ENCODE measurements around the gene CDH5. TPM values are rescaled to one million over a fixed set of nuclear protein-coding genes. Genes with fewer than 3 reads are reported as not detected.
A peak's percentile ranks its signal among the peaks of the same experiment; 100 is the strongest.

Gene CDH5
- polyA plus RNA-seq, 3 donors from 2014 or later: not detected

DNA sequence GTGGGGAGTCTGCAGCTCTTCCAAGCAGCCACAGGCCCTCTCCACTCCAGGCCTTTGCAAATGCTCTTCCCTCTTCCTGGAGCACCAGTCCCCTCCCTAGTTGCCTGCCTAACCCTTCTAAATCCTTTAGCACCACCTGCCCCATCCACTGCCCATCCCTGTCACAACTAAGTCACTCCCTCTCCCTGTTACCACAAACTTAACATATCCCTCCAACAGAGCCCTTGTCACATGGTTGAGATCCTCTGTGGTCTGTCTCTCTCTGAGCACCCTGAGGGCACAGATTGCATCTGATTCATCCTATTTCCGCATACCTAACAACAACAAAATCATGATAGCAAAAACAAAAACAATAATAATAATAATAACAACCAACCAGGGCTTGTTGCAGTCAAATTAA lies 49.6 kb downstream of the CDH5 start:
- Mint-ChIP-seq H3K27ac (peak overlapping the region in 1 of 6 donors; percentile 58), H3K4me3 (no peak overlapping the region), H3K4me1 (no peaks in the 10 kb centered on the region), H3K9me3 (peaks cover 0 to 1% (median 0%) of the 10 kb centered on the region in 6 donors), H3K27me3 (ENCODE audit: low read depth in 3 of 3) (peaks cover 3 to 7% (median 5%) of the 10 kb centered on the region in 3 donors), H3K36me3 (peaks cover 1 to 10% (median 2%) of the 10 kb centered on the region in 3 donors)
- DNase-seq: no peak

GRCh38 chr16:66416939-66417700 lies 50.6 kb downstream of the CDH5 start:
- Mint-ChIP-seq H3K27ac (no peak overlapping the region), H3K9me3 (peaks cover 0 to under 1% (median 0%) of the 10 kb centered on the region in 6 donors), H3K4me3 (no peak overlapping the region), H3K4me1 (no peaks in the 10 kb centered on the region), H3K27me3 (ENCODE audit: low read depth in 3 of 3) (peaks cover 0 to 9% (median 5%) of the 10 kb centered on the region in 3 donors), H3K36me3 (peaks cover 0 to 4% (median 0%) of the 10 kb centered on the region in 3 donors)
- no peak for DNase-seq

- H3K9me3 Mint-ChIP-seq: no peaks in the 10 kb centered on the region
- peaks cover 0 to 4% (median 0%) of the 10 kb centered on the region in 3 donors for H3K36me3 Mint-ChIP-seq
- no peak overlapping the region for H3K27ac Mint-ChIP-seq
- DNase-seq: no peak
- H3K4me3 Mint-ChIP-seq: no peak overlapping the region
- H3K27me3 Mint-ChIP-seq (ENCODE audit: low read depth in 3 of 3): peaks cover 0 to 9% (median 8%) of the 10 kb centered on the region in 3 donors
- H3K4me1 Mint-ChIP-seq: no peaks in the 10 kb centered on the region
Measured at GRCh38 chr16:66418165-66418962, 51.9 kb downstream of the CDH5 start.

- peaks cover 0 to 12% (median 9%) of the 10 kb centered on the region in 3 donors for H3K27me3 Mint-ChIP-seq (ENCODE audit: low read depth in 3 of 3)
- H3K36me3 Mint-ChIP-seq: peaks cover 0 to 4% (median 0%) of the 10 kb centered on the region in 3 donors
- H3K4me3 Mint-ChIP-seq: no peak overlapping the region
- no peaks in the 10 kb centered on the region for H3K4me1 Mint-ChIP-seq
- DNase-seq: no peak
- peaks cover 0 to 2% (median 0%) of the 10 kb centered on the region in 6 donors for H3K9me3 Mint-ChIP-seq
- no peak overlapping the region for H3K27ac Mint-ChIP-seq
Measured at GRCh38 chr16:66419527-66419926, 53.0 kb downstream of the CDH5 start.

GRCh38 chr16:66420396-66420795 lies 53.9 kb downstream of the CDH5 start:
- H3K36me3 Mint-ChIP-seq: peaks cover 0 to 4% (median 0%) of the 10 kb centered on the region in 3 donors

GRCh38 chr16:66421891-66422290 lies 55.4 kb downstream of the CDH5 start:
- Mint-ChIP-seq H3K9me3 (peaks cover 0 to 2% (median 0%) of the 10 kb centered on the region in 6 donors), H3K36me3 (peaks cover 0 to 4% (median 0%) of the 10 kb centered on the region in 3 donors), H3K4me1 (peaks cover 0 to 1% of the 10 kb centered on the region in 2 donors), H3K27ac (no peak overlapping the region), H3K27me3 (ENCODE audit: low read depth in 3 of 3) (peaks cover 8 to 17% (median 15%) of the 10 kb centered on the region in 3 donors), H3K4me3 (no peak overlapping the region)
- DNase-seq: no peak

More at GRCh38 chr16:66420396-66420795, 53.9 kb downstream of the CDH5 start:
- H3K27me3 Mint-ChIP-seq (ENCODE audit: low read depth in 3 of 3): peaks cover 2 to 15% (median 14%) of the 10 kb centered on the region in 3 donors
- no peak for DNase-seq
- peaks cover 0 to 2% (median 0%) of the 10 kb centered on the region in 6 donors for H3K9me3 Mint-ChIP-seq
- H3K27ac Mint-ChIP-seq: no peak overlapping the region
- H3K4me1 Mint-ChIP-seq: no peaks in the 10 kb centered on the region
- H3K4me3 Mint-ChIP-seq: no peak overlapping the region

DNA sequence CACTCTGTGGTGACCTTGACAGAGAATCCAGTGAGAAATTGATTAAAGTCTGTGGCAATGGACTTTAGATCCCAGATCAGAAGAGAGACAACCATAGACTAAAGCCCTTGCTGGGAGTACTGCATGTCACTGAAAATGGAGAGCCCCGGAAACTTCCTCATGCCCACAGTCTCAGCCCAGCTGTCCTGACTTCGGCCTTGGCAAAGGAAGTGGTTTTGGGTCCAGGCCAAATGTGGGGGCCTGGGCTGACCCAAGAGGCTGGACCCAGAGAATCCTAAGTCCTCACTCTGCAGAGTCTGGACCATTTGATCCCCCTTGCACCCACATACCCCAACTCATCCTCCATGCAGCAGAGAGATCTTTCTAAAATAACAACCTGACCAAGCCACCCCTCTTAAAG lies 55.9 kb downstream of the CDH5 start:
- Mint-ChIP-seq H3K27me3 (ENCODE audit: low read depth in 3 of 3) (peaks cover 8 to 17% (median 15%) of the 10 kb centered on the region in 3 donors), H3K4me1 (peaks cover 0 to 1% of the 10 kb centered on the region in 2 donors), H3K4me3 (no peak overlapping the region)

GRCh38 chr16:66423177-66423576 lies 56.7 kb downstream of the CDH5 start:
- Mint-ChIP-seq H3K27me3 (ENCODE audit: low read depth in 3 of 3) (peaks cover 9 to 19% (median 15%) of the 10 kb centered on the region in 3 donors), H3K27ac (no peak overlapping the region), H3K36me3 (peaks cover 0 to 4% (median 0%) of the 10 kb centered on the region in 3 donors), H3K4me3 (no peak overlapping the region), H3K9me3 (peaks cover 0 to 2% (median 0%) of the 10 kb centered on the region in 6 donors), H3K4me1 (peaks cover 0 to 1% of the 10 kb centered on the region in 2 donors)
- no peak for DNase-seq

More for the DNA sequence above, 55.9 kb downstream of the CDH5 start:
- peaks cover 0 to 4% (median 0%) of the 10 kb centered on the region in 3 donors for H3K36me3 Mint-ChIP-seq
- DNase-seq: no peak
- peaks cover 0 to 2% (median 0%) of the 10 kb centered on the region in 6 donors for H3K9me3 Mint-ChIP-seq
- H3K27ac Mint-ChIP-seq: no peak overlapping the region

GRCh38 chr16:66425651-66426050 lies 59.2 kb downstream of the CDH5 start:
- DNase-seq: no peak
- Mint-ChIP-seq H3K4me1 (peaks cover 0 to 1% of the 10 kb centered on the region in 2 donors), H3K9me3 (peaks cover 0 to 2% (median 0%) of the 10 kb centered on the region in 6 donors), H3K27me3 (ENCODE audit: low read depth in 3 of 3) (peaks cover 20 to 24% (median 22%) of the 10 kb centered on the region in 3 donors), H3K36me3 (peaks cover 0 to 4% (median 0%) of the 10 kb centered on the region in 3 donors), H3K27ac (no peak overlapping the region), H3K4me3 (peak overlapping the region in 2 of 5 donors; percentile 6 to 20)

GRCh38 chr16:66426112-66427035 lies 59.9 kb downstream of the CDH5 start:
- no peak overlapping the region for H3K27ac Mint-ChIP-seq
- peaks cover 0 to 4% (median 0%) of the 10 kb centered on the region in 3 donors for H3K36me3 Mint-ChIP-seq
- DNase-seq: no peak
- peak overlapping the region in 4 of 5 donors; percentile 8 to 61 (median 40) for H3K4me3 Mint-ChIP-seq
- H3K27me3 Mint-ChIP-seq (ENCODE audit: low read depth in 3 of 3): peaks cover 21 to 23% (median 22%) of the 10 kb centered on the region in 3 donors
- peaks cover 0 to 1% of the 10 kb centered on the region in 2 donors for H3K4me1 Mint-ChIP-seq
- peaks cover 0 to 2% (median 0%) of the 10 kb centered on the region in 6 donors for H3K9me3 Mint-ChIP-seq

DNA sequence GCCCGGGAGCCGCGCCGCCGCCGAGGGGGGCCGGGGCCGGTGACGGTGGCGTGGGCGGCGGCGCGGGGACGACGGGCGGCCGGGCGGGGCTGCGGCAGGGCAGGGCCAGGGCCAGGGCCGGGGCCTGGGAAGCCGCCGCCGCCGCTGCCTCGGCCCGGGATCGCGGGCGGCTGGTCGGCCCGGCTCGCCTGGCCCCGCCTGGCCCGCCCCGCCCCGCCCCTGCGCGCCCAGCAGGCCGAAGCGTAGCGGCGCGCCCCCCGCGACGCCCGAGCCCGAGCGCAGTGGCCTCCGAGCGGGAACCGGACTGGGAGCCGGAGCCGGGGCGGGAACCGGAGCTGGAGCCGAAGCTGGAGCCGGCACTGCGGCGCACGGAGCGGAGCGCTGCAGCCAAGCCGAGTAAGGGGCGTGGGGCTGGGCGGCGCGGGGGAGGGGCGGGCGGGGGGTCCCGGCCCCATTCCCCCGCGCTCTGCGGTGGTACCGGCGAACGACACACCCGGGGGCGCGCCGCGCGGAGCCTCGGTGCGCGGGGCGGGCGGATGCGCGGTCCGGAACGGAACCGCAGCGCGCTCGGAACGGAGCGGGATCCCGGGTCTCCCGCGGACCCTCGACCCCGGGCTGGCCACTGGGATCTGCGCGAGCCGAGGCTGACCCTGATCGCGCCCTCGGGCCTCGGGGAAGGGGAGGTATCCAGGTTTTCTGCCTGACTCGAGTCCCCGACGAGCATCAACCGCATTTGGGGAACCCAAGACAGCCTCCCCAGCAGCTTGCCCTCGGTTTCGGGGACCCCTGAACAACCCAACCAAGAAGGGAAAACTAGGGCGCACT lies 60.8 kb downstream of the CDH5 start, which contains the start of gene BEAN1:
BEAN1 (plus strand) TSS at position 260 of the 825 bp plus-strand sequence. CDS start 10,382 bp downstream, outside the sequence.
- H3K9me3 Mint-ChIP-seq: peaks cover 0 to 2% (median 0%) of the 10 kb centered on the region in 6 donors
- H3K4me3 Mint-ChIP-seq: peak within 1 kb of the TSS in 4 of 5 donors; percentile 9 to 61 (median 40)
- peaks cover 0 to 4% (median 0%) of the 10 kb centered on the region in 3 donors for H3K36me3 Mint-ChIP-seq
- H3K27ac Mint-ChIP-seq: no peak within 1 kb of the TSS
- peaks cover 22 to 27% (median 27%) of the 10 kb centered on the region in 3 donors for H3K27me3 Mint-ChIP-seq (ENCODE audit: low read depth in 3 of 3)
- DNase-seq: no peak
- peaks cover 0 to 1% of the 10 kb centered on the region in 2 donors for H3K4me1 Mint-ChIP-seq
